ENCODE measurements around the gene CYP3A7.
"Not testable (repeated sequence)": the region's sequence is repeated elsewhere in the genome, so short reads cannot be mapped to it uniquely, and the experiment has no call there.

CYP3A7 gene

DNA sequence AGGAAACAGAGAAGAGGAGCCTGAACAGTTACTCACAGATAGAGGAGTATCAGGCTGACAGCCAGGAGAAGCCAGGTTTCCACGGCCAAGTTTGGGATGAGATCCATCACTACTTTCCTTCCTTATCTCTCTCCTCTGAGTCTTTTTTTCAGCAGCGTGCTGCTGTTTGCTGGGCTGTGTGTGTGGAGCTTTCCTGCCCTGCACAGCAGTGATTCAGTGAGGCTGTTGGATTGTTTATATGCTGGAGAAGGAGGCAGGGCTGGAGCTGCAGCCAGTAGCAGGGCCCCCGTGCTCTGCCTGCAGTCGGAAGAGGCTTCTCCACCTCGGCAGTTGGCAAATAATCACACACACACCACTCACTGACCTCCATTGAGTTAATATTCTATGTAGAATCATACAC is at the start of gene CYP3A7:
TSS of gene CYP3A7 (minus strand) at position 210 of the 400 bp plus-strand sequence. CDS start at position 107, 103 bp downstream.
- DNase-seq: no peak

DNA sequence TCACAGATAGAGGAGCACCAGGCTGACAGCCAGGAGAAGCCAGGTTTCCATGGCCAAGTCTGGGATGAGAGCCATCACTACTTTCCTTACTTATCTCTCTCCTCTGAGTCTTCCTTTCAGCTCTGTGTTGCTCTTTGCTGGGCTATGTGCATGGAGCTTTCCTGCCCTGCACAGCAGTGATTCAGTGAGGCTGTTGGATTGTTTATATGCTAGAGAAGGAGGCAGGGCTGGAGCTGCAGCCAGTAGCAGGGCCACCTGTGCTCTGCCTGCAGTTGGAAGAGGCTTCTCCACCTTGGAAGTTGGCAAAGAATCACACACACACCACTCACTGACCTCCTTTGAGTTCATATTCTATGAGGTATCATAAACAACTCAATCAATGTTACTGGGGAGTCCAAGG is 49.0 kb upstream of the CYP3A7 start, which contains the start of gene CYP3A4:
TSS of gene CYP3A4 (minus strand) at position 178 of the 400 bp plus-strand sequence. CDS start at position 75, 103 bp downstream.
- no peak for DNase-seq

DNA sequence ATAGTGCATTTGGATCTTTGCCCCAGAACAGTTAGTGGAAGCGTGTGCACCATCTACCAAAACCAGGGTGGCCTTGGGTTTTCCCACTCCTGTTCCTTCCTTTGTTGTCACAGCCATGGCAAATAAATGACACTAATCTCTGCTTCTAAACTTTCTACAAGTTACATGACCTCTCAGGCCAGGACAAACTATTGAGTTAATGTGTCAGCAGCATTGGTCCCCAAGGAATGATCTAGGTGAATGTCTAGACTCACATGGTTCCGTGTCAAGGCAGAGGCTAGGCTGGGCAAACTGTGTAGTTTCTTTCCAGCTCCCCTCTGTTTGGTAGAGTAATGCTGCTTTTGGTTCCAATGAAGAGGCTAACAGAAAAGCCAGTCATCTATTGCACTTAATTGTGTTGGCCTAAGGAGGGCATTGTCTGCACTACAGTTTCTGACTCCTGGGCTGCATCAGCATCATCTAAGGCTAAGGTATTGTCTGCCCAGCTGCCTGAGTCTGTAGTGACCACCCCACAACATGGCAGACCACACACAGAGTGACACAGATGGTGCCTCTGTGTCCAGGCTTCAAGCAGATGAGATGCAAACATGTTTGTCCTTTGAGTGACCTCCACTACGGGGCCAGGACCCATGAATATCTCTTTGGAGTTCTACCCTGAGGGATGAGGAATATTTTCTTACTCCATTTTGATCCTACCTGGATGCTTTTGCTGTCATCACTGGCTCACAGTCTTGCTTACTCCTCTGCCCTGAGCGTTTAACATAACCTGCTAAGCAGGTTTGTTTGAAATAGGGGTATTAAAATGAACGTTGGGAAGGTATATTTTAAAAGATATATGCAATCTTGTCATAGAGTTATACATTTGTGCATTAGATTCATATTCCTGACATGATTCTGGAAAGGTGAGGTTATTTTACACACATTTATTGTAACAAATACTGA is 47.3 kb upstream of the CYP3A7 start:
- no peak for DNase-seq

DNA sequence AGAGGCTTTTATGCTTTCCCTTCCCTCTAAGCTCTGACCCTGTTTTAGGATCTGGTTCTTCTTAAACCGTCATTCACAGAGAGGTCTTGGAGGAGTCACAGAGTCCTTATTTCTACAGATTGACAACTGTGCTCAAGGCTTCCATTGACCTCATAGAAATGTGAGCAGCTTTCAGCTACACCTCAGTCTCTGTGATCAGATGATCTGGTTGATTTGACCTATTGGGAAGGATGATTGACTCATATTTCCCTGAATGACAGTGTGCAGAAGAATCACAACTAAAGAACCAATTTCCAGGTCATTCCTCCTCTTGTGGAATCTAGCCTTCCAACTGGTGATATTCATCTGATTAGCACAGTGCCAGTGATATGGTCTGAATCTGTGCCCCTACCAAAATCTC is 45.6 kb upstream of the CYP3A7 start:
- no peak for DNase-seq

DNA sequence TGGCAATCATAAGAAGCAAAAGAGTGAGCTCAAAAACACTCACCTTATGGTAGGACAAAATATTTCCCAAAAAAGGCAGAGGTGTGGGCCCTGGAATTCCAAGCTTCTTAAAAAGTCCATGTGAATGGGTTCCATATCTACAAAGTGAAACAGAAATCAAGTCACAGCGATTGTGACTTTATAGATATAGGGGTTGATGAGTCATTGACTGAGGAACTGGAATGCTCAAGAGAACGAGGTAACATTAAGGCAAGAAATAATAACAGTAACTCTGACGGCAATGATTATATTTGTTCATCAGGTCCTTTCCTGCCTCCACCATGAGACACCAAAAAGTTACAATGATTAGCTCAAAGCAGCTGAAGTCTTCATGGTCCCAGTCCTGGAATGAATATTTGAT is 45.0 kb upstream of the CYP3A7 start:
- no peak for DNase-seq

DNA sequence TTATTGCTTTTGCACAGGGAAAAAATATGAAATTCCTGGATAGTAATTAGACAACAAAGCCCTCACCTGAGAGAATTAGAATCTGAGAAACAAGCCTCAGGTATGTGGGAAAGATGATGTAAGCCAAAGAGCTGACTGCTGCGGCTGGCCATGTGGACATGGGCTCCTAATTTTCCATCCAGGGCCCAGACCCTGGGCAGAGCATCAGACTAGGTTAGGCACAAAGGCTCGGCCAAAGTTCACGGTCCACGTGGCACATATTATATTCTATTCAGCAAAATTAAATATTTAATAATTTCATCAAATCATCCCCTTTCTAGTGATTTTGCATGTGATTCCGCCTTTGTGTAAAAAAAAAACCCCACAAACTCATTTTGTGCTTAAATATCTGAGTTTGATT is 43.9 kb upstream of the CYP3A7 start:
- no peak for DNase-seq

DNA sequence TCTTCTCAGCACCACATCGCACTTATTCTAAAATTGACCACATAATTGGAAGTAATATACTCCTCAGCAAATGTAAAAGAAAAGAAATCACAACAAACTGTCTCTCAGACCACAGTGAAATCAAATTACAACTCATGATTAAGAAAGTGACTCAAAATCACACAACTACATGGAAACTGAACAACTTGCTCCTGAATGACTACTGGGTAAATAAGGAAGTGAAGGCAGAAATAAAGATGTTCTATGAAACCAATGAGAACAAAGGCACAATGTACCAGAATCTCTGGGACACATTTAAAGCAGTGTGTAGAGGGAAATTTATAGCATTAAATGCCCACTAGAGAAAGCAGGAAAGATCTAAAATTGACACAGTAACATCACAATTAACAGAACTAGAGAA is 38.4 kb upstream of the CYP3A7 start:
- peak in 1 of 3 donors; percentile 4 for DNase-seq

DNA sequence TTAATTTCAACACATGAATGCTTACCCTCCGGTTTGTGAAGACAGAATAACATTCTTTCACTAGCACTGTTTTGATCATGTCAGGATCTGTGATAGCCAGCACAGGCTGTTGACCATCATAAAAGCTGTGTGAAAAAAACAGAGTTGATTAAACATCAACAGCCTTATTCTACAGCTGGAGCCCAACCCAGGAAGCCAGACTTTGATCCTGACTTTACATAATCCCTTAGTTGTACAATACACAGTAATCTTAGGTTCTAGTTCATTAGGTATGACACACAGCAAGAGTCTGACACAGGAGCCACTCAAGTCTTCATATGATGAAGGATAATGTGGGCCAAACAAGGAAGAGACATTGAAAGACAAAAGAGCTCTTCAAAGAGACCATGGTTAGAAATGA is 37.6 kb upstream of the CYP3A7 start:
- DNase-seq: no peak

DNA sequence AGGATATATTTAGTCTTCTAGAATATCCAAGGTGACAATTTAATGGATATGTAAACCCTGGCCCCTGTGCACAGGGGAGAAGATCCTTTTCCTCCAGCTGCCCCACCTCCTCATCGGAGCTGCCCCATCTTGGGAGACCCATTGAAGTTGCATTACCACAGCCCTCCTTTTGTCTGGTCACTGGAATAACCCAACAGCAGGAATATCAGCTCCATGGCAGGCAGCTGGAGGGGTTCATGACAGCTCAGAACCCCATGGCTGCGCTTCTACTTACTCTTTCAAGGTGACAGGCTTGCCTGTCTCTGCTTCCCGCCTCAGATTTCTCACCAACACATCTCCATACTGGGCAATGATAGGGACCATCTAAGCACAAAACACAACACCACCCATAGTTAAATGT is 34.5 kb upstream of the CYP3A7 start:
- not testable (repeated sequence) for DNase-seq

DNA sequence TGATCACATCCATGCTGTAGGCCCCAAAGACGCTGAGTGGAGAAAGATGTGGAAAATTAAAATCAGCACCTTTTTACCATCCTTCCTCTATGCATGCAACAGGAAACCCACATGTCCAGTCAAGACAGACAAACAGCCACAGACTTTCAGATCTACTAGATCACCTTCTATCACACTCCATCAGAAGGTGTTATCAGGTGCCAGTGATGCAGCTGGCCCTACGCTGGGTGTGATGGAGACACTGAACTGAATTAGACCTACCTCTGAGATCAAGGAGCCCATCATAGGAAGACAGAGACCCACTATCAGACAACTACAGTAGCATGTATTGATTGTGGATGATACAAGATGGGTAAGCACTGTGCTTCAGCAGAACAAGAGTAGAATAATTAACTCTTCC is 33.5 kb upstream of the CYP3A7 start:
- DNase-seq: no peak

DNA sequence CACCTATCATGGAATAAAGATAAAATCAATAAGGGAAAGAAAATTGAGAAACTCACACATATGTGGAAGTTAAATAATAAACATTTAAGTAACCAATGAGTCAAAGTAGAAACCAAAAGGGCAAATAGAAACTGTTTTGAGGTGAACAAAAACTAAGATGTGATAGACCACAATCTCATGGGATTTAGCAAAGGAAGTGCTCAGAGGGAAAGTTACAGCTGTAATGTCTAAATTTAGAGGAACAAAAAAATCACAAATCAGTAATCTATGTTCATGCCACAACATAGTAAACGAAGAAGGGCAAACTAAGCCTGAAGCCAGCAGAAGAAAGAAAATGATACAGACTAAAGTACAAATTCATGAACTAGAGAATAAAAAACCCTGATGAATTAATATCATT is 32.7 kb upstream of the CYP3A7 start:
- peak in 1 of 3 donors; percentile 24 for DNase-seq

DNA sequence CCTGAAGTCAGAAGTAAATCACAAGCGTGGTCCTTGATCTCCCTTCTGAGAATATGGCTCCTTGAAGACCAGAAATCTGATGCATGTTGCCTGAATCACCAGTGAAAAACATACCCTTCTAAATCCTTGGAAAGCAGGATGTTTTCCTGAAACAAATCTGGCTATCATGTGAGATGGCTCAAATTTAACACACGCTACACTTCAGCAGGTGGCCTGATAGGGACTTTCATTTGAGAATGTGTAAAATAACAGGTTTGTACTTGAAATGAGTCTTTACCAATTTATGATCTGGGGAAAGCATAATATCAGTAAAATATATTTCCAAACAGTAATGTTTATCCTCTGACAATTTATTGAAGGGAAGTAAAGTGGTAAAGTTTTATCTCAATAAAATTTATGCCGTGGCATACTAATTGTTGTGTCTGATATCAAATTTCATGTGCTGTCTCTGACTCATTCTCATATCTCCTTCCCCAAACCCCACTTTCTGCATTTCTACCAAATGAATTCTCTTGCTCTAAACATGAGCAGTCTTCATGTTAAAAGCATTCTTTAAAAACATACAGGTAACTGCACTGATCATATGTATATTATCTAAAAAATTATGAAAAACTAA is 31.6 kb upstream of the CYP3A7 start:
- no peak for DNase-seq

DNA sequence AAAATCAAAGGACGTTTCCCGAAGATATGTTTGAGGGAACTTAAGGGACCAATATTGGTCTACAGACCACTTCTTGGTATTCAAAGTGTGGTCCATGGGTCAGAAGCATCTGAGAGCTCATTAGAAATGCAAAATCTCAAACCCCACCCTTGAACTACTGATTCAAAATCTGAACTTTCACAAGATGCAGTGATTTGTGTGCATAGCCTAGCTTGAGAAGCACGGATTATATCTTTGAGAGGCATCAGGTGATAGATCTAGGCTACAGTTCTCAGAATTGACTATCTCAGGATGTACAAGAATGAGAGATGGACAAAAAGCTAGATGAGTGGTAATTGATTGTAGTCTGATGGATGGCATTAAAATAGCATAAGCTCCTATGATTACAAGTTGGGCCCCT is 29.5 kb upstream of the CYP3A7 start:
- no peak for DNase-seq

DNA sequence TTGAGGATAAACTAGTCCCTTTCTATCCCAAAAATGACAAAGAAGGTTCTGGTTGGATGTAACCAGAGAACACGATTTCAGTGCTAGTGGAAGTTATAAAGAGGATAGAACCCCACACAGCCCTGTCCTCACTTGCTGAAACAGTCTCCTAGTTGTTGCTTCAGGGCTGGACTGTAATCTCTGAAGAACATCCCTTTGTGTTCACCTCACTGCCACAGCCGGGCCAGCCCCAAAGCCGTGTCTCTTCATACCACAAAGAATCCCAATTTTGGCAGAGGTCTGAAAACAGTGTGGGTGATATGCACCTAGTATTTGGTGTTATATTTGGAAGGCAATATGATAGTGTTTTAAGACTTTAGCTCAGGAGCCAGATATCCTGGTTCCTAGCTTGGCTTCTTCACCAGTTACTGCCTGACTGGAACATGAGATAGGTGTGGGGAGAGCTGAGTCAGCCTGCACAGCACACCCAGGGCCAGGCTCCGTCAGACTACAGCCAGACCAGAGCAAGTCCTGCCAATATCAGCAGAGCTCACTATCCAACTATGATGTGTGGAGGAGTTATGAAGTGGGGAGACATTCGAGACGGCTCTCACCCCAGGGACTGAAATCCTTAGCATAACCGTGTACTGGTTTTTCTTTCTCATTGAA is 27.8 kb upstream of the CYP3A7 start:
- no peak for DNase-seq

DNA sequence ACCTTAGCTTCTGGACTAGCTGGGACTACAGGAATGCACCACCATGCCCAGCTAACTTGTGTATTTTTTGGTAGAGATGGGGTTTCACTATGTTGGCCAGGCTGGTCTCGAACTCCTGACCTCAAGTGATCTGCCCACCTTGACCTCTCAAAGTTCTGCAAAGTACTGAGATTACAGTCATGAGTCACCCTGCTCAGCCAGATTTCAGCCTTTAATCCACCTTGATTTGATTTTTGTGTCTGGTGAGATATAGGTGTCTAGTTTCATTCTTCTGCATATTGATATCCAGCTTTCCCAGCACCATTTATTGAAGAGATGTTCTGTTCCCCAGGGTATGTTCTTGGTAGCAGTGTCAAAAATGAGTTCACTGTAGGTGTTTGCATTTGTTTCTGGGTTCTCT is 20.1 kb upstream of the CYP3A7 start:
- no peak for DNase-seq

DNA sequence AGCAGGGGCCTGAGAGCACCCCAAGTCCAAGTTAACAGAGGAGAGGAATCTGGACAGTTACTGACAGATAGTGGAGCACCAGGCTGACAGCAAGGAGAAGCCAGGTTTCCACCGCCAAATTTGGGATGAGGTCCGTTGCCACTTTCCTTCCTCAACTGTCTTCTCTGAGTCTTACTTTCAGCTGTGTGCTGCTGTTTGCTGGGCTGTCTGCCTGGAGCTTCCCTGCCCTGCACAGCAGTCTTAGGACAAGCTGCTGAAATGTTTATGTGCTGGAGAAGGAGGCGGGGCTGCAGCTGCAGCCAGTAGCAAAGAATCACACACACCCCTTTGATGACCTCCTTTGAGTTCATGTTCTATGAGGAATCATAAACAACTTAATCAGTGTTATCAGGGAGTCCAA is 17.4 kb upstream of the CYP3A7 start:
- no peak for DNase-seq

DNA sequence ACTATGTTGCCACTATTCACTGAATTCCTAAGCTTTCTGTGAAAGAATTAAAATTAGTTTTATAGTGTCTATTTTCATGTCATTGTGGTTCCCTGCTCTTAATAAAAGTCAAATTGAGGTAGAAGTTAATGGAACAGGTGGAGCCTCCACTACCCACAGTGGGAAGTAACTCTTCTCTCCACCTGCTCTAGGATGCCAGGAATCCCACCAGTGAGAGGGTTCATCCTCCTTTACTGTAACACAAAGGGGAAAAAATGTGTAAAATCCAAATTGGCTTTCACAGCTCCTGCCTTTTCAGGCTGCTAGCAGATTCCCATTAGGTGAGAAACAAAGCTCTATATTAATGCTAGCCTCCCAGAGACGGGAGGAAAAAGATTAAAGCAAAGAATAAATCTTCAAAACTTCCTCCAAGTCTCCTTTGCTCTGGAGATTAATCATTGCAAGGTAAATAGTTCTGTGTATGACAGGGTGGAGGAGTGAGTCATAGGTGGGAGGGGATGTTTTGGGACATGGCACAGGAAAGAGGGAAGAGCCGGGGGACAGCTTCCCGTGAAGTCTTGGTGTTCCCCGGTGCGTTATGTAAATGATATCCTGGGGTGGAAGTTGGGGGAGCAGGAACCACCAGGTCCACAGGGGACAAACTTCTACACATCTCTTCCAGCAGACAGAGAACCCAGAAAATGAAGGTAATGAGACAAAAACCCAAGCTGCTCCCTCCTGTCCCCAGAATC is 16.5 kb upstream of the CYP3A7 start:
- DNase-seq: not testable (repeated sequence)

DNA sequence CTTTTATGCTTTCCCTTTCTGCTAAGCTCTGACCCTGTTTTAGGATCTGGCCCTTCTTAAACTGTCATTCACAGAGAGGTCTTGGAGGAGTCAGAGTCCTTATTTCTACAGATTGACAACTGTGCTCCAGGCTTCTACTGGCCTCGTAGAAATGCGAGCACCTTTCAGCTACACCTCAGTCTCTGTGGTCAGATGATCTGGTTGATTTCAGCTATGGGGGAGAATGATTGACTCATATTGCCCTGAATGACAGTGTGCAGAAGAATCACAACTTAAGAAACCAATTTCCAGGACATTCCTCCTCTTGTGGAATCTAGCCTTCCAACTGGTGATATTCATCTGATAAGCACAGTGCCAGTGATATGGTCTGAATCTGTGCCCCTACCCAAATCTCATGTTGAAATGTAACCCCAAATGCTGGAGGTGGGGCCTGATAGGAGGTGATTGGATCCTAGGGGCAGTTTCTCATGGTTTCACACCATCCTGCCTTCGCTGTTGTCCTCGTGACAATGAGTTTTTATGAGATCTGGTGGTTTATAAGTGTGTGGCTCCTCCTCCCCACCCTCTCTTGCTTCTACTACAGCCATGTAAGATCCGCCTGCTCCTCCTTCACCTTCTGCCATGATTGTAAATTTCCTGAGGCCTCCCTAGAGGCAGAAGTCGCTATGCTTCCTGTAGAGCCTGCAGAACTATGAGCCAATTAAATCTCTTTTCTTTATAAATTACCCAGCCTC is 14.0 kb upstream of the CYP3A7 start:
- no peak for DNase-seq

DNA sequence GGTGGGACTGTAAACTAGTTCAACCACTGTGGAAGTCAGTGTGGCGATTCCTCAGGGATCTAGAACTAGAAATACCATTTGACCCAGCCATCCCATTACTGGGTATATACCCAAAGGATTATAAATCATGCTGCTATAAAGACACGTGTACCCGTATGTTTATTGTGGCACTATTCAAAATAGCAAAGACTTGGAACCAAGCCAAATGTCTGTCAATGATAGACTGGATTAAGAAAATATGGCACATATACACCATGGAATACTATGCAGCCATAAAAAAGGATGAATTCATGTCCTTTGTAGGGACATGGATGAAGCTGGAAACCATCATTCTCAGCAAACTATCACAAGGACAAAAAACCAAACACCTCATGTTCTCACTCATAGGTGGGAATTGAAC is 11.9 kb upstream of the CYP3A7 start:
- DNase-seq: not testable (repeated sequence)

DNA sequence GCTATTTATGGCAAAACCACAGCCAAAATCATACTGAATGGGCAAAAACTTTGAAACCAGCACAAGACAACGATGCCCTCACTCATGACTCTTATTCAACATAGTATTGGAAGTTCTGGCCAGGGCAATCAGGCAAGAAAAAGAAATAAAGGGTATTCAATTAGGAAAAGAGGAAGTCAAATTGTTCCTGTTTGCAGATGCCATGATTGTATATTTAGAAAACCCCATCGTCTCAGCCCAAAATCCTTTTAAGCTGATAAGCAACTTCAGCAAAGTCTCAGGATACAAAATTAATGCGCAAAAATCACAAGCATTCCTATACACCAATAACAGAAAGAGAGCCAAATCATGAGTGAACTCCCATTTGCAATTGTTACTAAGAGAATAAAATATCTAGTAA is 10.4 kb upstream of the CYP3A7 start:
- DNase-seq: not testable (repeated sequence)

DNA sequence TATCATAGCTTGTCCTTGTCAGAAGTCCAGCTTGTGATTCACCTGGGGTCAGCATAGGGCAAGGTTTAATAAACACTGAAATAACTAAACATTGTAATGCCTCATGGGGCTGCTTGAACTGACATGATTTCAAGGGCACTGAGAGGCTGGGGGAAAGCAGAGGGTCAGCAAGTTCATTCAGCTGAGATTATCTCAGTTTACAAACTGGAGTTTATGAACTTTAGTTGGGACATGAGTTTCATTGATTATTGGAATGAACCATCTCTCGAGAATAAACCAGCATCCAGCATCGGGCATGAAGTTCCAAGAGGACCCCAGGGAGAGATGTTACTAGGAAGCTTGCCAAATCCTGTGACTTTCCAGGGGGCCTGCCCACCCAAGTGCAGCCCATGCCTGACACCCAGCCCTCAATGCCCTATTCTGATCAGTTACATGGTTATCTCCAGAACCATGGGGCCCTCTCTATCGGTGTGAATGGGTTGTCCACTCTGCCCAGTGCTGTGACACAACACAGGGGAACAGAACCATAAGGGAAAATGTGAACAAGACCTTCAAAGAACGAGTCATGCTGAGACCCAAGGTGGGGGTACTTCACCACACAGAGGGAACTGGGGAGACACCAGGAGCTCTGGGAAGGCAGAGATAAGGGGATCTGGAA is 7.9 kb upstream of the CYP3A7 start:
- DNase-seq: no peak

DNA sequence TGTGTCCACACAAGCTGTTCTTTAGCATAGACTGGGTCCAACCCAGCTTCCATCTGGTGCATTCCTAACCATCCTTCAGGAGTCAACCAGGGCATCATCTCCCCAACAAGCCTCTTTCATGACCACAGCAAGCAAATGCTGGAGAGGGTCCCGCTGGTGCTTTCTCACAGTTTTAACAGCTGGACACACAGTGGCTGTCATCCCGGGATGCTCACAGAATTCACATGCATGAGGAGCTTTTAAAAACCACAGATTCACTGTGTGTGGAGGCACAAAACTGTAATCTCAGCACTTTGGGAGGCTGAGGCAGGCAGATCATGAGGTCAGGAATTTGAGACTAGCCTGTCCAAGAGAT is 6.4 kb upstream of the CYP3A7 start:
- DNase-seq: no peak

Measured in suppressor macrophage treated with lipopolysaccharide for 1 hour (primary cell).